ENCODE results near the gene TMEM168. TPM values are rescaled to one million over a fixed set of nuclear protein-coding genes. Genes with fewer than 3 reads are reported as not detected.
"Not testable (repeated sequence)": the region's sequence is repeated elsewhere in the genome, so short reads cannot be mapped to it uniquely, and the experiment has no call there.

TMEM168 gene
- total and polyA plus RNA-seq, 2 donors (not counting 3 experiments of a cell fraction or from before 2014, with no cell fraction given): 23.4 to 24.4 TPM

- Histone ChIP-seq H3K4me3 (replicated peaks in 1 of 3; ENCODE audit: insufficient read depth in 1 of 3, low read depth in 1 of 3, low read length in 3 of 3) (no peak overlapping the region), H3K4me2 (ENCODE audit: insufficient read depth, low read length) (no peak overlapping the region), H3K9ac (replicated peaks; ENCODE audit: extremely low read depth, insufficient read depth, low read length) (no peak overlapping the region), H3K79me2 (ENCODE audit: control insufficient read depth, insufficient read depth, low read length) (no peaks in the 10 kb centered on the region), H3K36me3 (ENCODE audit: control insufficient read depth in 2 of 2, extremely low read depth in 1 of 2, insufficient read depth in 2 of 2, low read length in 2 of 2) (no peaks in the 10 kb centered on the region), H3K9me1 (replicated peaks; ENCODE audit: control insufficient read depth, extremely low read depth, insufficient read depth, low read length) (no peaks in the 10 kb centered on the region), H4K20me1 (replicated peaks; ENCODE audit: control insufficient read depth, extremely low read depth, insufficient read depth, low read length) (no peaks in the 10 kb centered on the region), H2AFZ (ENCODE audit: low read depth, low read length) (no peak overlapping the region), H3K4me1 (ENCODE audit: control insufficient read depth, extremely low read depth, insufficient read depth, low read length) (no peaks in the 10 kb centered on the region), H3K27me3 (ENCODE audit: control insufficient read depth in 2 of 2, insufficient read depth in 2 of 2, low read length in 2 of 2) (no peaks in the 10 kb centered on the region), H3K27ac (ENCODE audit: insufficient read depth, low read depth, low read length) (no peak overlapping the region), H3K9me3 (replicated peaks; ENCODE audit: control insufficient read depth, insufficient read depth, low read length) (no peaks in the 10 kb centered on the region)
- TF ChIP-seq FOS (IDR thresholded peaks at IDR 0.05; ENCODE audit: borderline replicate concordance, insufficient read depth, low read length): no peak
- no peak for TF ChIP-seq MYC (IDR thresholded peaks at IDR 0.05; ENCODE audit: low read depth, low read length)
- TF ChIP-seq POLR2AphosphoS5 (IDR thresholded peaks at IDR 0.05; ENCODE audit: insufficient read depth, low read depth, low read length): no peak
- no peak for TF ChIP-seq POLR2A (IDR thresholded peaks at IDR 0.05; ENCODE audit: low read depth, low read length)
- no peak for TF ChIP-seq MAX (IDR thresholded peaks at IDR 0.05; ENCODE audit: insufficient read depth, insufficient read length)
- no peak for TF ChIP-seq JUN (IDR thresholded peaks at IDR 0.05; ENCODE audit: borderline replicate concordance, insufficient read depth, insufficient read length, low read depth)
- intact Hi-C loops (cut with micrococcal nuclease) (no loop called here), dilution Hi-C loops (cut with MboI; ENCODE audit: extremely low pct_ligation_motif_present, low sequenced_read_pairs) (no loop called here)
- FAIRE-seq: no peak
- CTCF ChIA-PET: interaction anchor here (1.2 to 1.7 kb wide), 2 partner anchors 10 to 70 kb away, joined by 3 to 9 read pairs; no protein-coding TSS in a partner anchor
- POLR2A ChIA-PET: no interaction called here
- BruUV-seq (replicated peaks): no TSS peak
- DNase-seq (ENCODE audit: low read depth, low spot score): no peak
Measured at GRCh38 chr7:112798274-112799159, 8.3 kb upstream of the TMEM168 start.

GRCh38 chr7:112796552-112796951, 6.4 kb upstream of the TMEM168 start:
- intact Hi-C loops (cut with micrococcal nuclease); H3K27me3 ChIP-seq (ENCODE audit: control insufficient read depth in 2 of 2, insufficient read depth in 2 of 2, low read length in 2 of 2); dilution Hi-C loops (cut with MboI; ENCODE audit: extremely low pct_ligation_motif_present, low sequenced_read_pairs); FAIRE-seq; H3K9me1 ChIP-seq (replicated peaks; ENCODE audit: control insufficient read depth, extremely low read depth, insufficient read depth, low read length); H3K36me3 ChIP-seq (ENCODE audit: control insufficient read depth in 2 of 2, extremely low read depth in 1 of 2, insufficient read depth in 2 of 2, low read length in 2 of 2); H3K4me3 ChIP-seq (replicated peaks in 1 of 3; ENCODE audit: insufficient read depth in 1 of 3, low read depth in 1 of 3, low read length in 3 of 3); H3K79me2 ChIP-seq (ENCODE audit: control insufficient read depth, insufficient read depth, low read length); H3K9ac ChIP-seq (replicated peaks; ENCODE audit: extremely low read depth, insufficient read depth, low read length); BruUV-seq (replicated peaks); CTCF ChIA-PET; POLR2A ChIA-PET; H3K27ac ChIP-seq (ENCODE audit: insufficient read depth, low read depth, low read length); H3K9me3 ChIP-seq (replicated peaks; ENCODE audit: control insufficient read depth, insufficient read depth, low read length); DNase-seq (ENCODE audit: low read depth, low spot score); H3K4me1 ChIP-seq (ENCODE audit: control insufficient read depth, extremely low read depth, insufficient read depth, low read length); H2AFZ ChIP-seq (ENCODE audit: low read depth, low read length); H3K4me2 ChIP-seq (ENCODE audit: insufficient read depth, low read length); H4K20me1 ChIP-seq (replicated peaks; ENCODE audit: control insufficient read depth, extremely low read depth, insufficient read depth, low read length): not testable (repeated sequence)

Data from endothelial cell of umbilical vein (primary cell).